Sigmoid colon (tissue), 3 donors: ENCODE measurements around the gene DNAJC24.

ENCODE experiments used
- CTCF ChIP-seq, 4 experiments: fragments of 450-650 bp in 3 of 4; fragments of 200-600 bp in 1 of 4; IDR thresholded peaks; one replicate each; pipeline ENCODE4 v1.5.1; 2016 to 2019; ENCODE audit warnings: antibody characterized with exemption in 4 of 4, mild to moderate bottlenecking in 3 of 4, moderate library complexity in 2 of 4
- POLR2A ChIP-seq, 2 donors: fragments of 450-650 bp; IDR thresholded peaks; one replicate each; pipeline ENCODE4 v1.6.1; 2016; ENCODE audit warnings: antibody characterized with exemption in 2 of 2, mild to moderate bottlenecking in 2 of 2, moderate library complexity in 2 of 2

- TF ChIP-seq CTCF (IDR thresholded peaks at IDR 0.05): no peak
- TF ChIP-seq POLR2A (IDR thresholded peaks at IDR 0.05): no peak
These were observed 47.7 kb downstream of the DNAJC24 start for GRCh38 chr11:31417357-31417756.
